ENCODE measurements around the gene ARHGAP6. TPM values are rescaled to one million over a fixed set of nuclear protein-coding genes. Genes with fewer than 3 reads are reported as not detected.

ARHGAP6 gene
- total and polyA plus RNA-seq, 2 donors (not counting 3 experiments of a cell fraction or from before 2014, with no cell fraction given): 0.69 to 0.83 TPM

DNA sequence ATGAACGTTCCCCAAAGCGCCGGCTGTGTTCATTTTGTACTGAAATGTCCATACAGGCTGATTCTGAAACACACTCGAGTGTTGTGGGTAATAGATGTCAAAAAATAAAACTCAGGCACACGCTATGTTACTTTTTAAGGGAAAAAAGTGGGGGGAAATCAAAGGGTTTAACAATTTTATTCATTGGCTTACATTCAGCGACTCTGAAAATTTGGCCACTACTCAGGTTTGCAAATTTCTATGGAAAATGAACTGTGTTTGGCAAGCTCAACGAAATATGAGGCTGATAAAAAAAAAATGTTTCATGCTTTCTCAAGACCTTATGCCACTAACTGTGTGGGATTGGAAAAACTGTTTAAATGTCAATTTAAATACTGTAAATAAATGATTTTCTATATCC is 354.0 kb downstream of the ARHGAP6 start:
- BruUV-seq (replicated peaks): no TSS peak
- intact Hi-C loops (cut with micrococcal nuclease) (no loop called here), dilution Hi-C loops (cut with MboI; ENCODE audit: extremely low pct_ligation_motif_present, low sequenced_read_pairs) (no loop called here)
- no peaks in the 10 kb centered on the region for H4K20me1 ChIP-seq (replicated peaks; ENCODE audit: control insufficient read depth, extremely low read depth, insufficient read depth, low read length)
- no peaks in the 10 kb centered on the region for H3K9me3 ChIP-seq (replicated peaks; ENCODE audit: control insufficient read depth, insufficient read depth, low read length)
- H3K27ac ChIP-seq (ENCODE audit: insufficient read depth, low read depth, low read length): no peak overlapping the region
- no peak for TF ChIP-seq FOS (IDR thresholded peaks at IDR 0.05; ENCODE audit: borderline replicate concordance, insufficient read depth, low read length)
- TF ChIP-seq JUN (IDR thresholded peaks at IDR 0.05; ENCODE audit: borderline replicate concordance, insufficient read depth, insufficient read length, low read depth): no peak
- TF ChIP-seq POLR2A (IDR thresholded peaks at IDR 0.05; ENCODE audit: low read depth, low read length): no peak
- TF ChIP-seq POLR2AphosphoS5 (IDR thresholded peaks at IDR 0.05; ENCODE audit: insufficient read depth, low read depth, low read length): no peak
- DNase-seq (ENCODE audit: low read depth, low spot score): no peak
- ChIA-PET CTCF (no interaction called here), POLR2A (no interaction called here)
- no peak overlapping the region for H2AFZ ChIP-seq (ENCODE audit: low read depth, low read length)
- no peak overlapping the region for H3K4me3 ChIP-seq (replicated peaks in 1 of 3; ENCODE audit: insufficient read depth in 1 of 3, low read depth in 1 of 3, low read length in 3 of 3)
- H3K4me2 ChIP-seq (ENCODE audit: insufficient read depth, low read length): no peak overlapping the region
- no peak overlapping the region for H3K9ac ChIP-seq (replicated peaks; ENCODE audit: extremely low read depth, insufficient read depth, low read length)
- no peaks in the 10 kb centered on the region for H3K36me3 ChIP-seq (ENCODE audit: control insufficient read depth in 2 of 2, extremely low read depth in 1 of 2, insufficient read depth in 2 of 2, low read length in 2 of 2)
- no peaks in the 10 kb centered on the region for H3K79me2 ChIP-seq (ENCODE audit: control insufficient read depth, insufficient read depth, low read length)
- no peak for FAIRE-seq
- no peaks in the 10 kb centered on the region for H3K9me1 ChIP-seq (replicated peaks; ENCODE audit: control insufficient read depth, extremely low read depth, insufficient read depth, low read length)
- H3K27me3 ChIP-seq (ENCODE audit: control insufficient read depth in 2 of 2, insufficient read depth in 2 of 2, low read length in 2 of 2): no peaks in the 10 kb centered on the region
- H3K4me1 ChIP-seq (ENCODE audit: control insufficient read depth, extremely low read depth, insufficient read depth, low read length): no peaks in the 10 kb centered on the region

DNA sequence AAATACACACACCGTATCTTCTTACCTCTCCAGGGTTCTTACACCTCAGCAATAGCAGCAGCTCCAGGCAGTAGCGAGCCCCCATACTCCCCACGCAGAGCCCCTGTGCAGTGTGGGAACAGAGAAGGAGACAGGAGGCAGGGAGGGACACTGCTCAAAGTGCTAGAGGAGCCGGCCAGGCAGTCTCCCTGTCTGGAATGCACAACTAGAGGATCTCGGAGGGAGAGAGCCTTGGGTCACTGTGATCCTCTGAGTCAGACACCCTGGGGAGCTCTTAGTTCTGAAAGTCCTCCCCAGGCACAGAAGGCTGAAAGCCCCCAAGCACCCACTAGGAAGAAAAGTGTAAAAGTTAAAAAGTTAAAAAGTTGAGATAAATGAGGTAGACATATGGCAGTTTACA is 356.5 kb downstream of the ARHGAP6 start:
- H3K4me2 ChIP-seq (ENCODE audit: insufficient read depth, low read length): no peak overlapping the region
- H3K9ac ChIP-seq (replicated peaks; ENCODE audit: extremely low read depth, insufficient read depth, low read length): no peak overlapping the region
- H3K36me3 ChIP-seq (ENCODE audit: control insufficient read depth in 2 of 2, extremely low read depth in 1 of 2, insufficient read depth in 2 of 2, low read length in 2 of 2): no peaks in the 10 kb centered on the region
- no peak overlapping the region for H3K4me3 ChIP-seq (replicated peaks in 1 of 3; ENCODE audit: insufficient read depth in 1 of 3, low read depth in 1 of 3, low read length in 3 of 3)
- no TSS peak for BruUV-seq (replicated peaks)
- no peaks in the 10 kb centered on the region for H3K79me2 ChIP-seq (ENCODE audit: control insufficient read depth, insufficient read depth, low read length)
- no peak for TF ChIP-seq GATA2 (IDR thresholded peaks at IDR 0.05; ENCODE audit: insufficient read depth, insufficient read length, low read depth, low read length)
- TF ChIP-seq, protein P1, sequence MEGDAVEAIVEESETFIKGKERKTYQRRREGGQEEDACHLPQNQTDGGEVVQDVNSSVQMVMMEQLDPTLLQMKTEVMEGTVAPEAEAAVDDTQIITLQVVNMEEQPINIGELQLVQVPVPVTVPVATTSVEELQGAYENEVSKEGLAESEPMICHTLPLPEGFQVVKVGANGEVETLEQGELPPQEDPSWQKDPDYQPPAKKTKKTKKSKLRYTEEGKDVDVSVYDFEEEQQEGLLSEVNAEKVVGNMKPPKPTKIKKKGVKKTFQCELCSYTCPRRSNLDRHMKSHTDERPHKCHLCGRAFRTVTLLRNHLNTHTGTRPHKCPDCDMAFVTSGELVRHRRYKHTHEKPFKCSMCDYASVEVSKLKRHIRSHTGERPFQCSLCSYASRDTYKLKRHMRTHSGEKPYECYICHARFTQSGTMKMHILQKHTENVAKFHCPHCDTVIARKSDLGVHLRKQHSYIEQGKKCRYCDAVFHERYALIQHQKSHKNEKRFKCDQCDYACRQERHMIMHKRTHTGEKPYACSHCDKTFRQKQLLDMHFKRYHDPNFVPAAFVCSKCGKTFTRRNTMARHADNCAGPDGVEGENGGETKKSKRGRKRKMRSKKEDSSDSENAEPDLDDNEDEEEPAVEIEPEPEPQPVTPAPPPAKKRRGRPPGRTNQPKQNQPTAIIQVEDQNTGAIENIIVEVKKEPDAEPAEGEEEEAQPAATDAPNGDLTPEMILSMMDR (IDR thresholded peaks at IDR 0.05; ENCODE audit: extremely low read depth in 1 of 2, insufficient read depth in 1 of 2, low read depth in 1 of 2, low read length in 2 of 2): no peak
- H3K4me1 ChIP-seq (ENCODE audit: control insufficient read depth, extremely low read depth, insufficient read depth, low read length): no peaks in the 10 kb centered on the region
- no peak overlapping the region for H3K27ac ChIP-seq (ENCODE audit: insufficient read depth, low read depth, low read length)
- FAIRE-seq (no peak), DNase-seq (ENCODE audit: low read depth, low spot score) (no peak)
- no peaks in the 10 kb centered on the region for H3K9me1 ChIP-seq (replicated peaks; ENCODE audit: control insufficient read depth, extremely low read depth, insufficient read depth, low read length)
- no peak overlapping the region for H2AFZ ChIP-seq (ENCODE audit: low read depth, low read length)
- dilution Hi-C loops (cut with MboI; ENCODE audit: extremely low pct_ligation_motif_present, low sequenced_read_pairs): no loop called here
- ChIA-PET POLR2A (no interaction called here), CTCF (no interaction called here)
- no peaks in the 10 kb centered on the region for H4K20me1 ChIP-seq (replicated peaks; ENCODE audit: control insufficient read depth, extremely low read depth, insufficient read depth, low read length)
- no peaks in the 10 kb centered on the region for H3K27me3 ChIP-seq (ENCODE audit: control insufficient read depth in 2 of 2, insufficient read depth in 2 of 2, low read length in 2 of 2)
- no peaks in the 10 kb centered on the region for H3K9me3 ChIP-seq (replicated peaks; ENCODE audit: control insufficient read depth, insufficient read depth, low read length)
- intact Hi-C loops (cut with micrococcal nuclease): no loop called here
